Measurements from ENCODE around the gene KIAA1671.
"Not testable (repeated sequence)": the region's sequence is repeated elsewhere in the genome, so short reads cannot be mapped to it uniquely, and the experiment has no call there.

Gene KIAA1671

GRCh38 chr22:25223269-25223850 lies 270.8 kb downstream of the KIAA1671 start:
- no peak for DNase-seq (ENCODE audit: extremely low read depth, low read depth)
- no peak for TF ChIP-seq CTCF (IDR thresholded peaks at IDR 0.05; ENCODE audit: low read depth, low read length)

GRCh38 chr22:25228822-25229221 lies 276.3 kb downstream of the KIAA1671 start:
- TF ChIP-seq CTCF (IDR thresholded peaks at IDR 0.05; ENCODE audit: low read depth, low read length): no peak
- no peak for DNase-seq (ENCODE audit: extremely low read depth, low read depth)

- not testable (repeated sequence) for DNase-seq (ENCODE audit: extremely low read depth, low read depth)
These were observed 278.2 kb downstream of the KIAA1671 start for GRCh38 chr22:25230760-25231159.

- no peak for DNase-seq (ENCODE audit: extremely low read depth, low read depth)
- TF ChIP-seq CTCF (IDR thresholded peaks at IDR 0.05; ENCODE audit: low read depth, low read length): no peak
These were observed 279.8 kb downstream of the KIAA1671 start for GRCh38 chr22:25232301-25232700.

GRCh38 chr22:25233706-25234105 lies 281.2 kb downstream of the KIAA1671 start:
- DNase-seq (ENCODE audit: extremely low read depth, low read depth): not testable (repeated sequence)

- TF ChIP-seq CTCF (IDR thresholded peaks at IDR 0.05; ENCODE audit: low read depth, low read length): peak; percentile 44
These were observed 283.2 kb downstream of the KIAA1671 start for GRCh38 chr22:25235547-25236290.

GRCh38 chr22:25236417-25236816 lies 283.9 kb downstream of the KIAA1671 start:
- DNase-seq (ENCODE audit: extremely low read depth, low read depth): no peak
- no peak for TF ChIP-seq CTCF (IDR thresholded peaks at IDR 0.05; ENCODE audit: low read depth, low read length)

More at GRCh38 chr22:25235547-25236290, 283.2 kb downstream of the KIAA1671 start:
- peak; percentile 22 for DNase-seq (ENCODE audit: extremely low read depth, low read depth)

GRCh38 chr22:25237503-25237902 lies 285.0 kb downstream of the KIAA1671 start:
- no peak for TF ChIP-seq CTCF (IDR thresholded peaks at IDR 0.05; ENCODE audit: low read depth, low read length)
- no peak for DNase-seq (ENCODE audit: extremely low read depth, low read depth)

- not testable (repeated sequence) for DNase-seq (ENCODE audit: extremely low read depth, low read depth)
These were observed 285.5 kb downstream of the KIAA1671 start for GRCh38 chr22:25238058-25238457.

All from AG09319 (cell line).